DMS 273 (cell line): ENCODE measurements around the gene PLCD1.
"Not testable (repeated sequence)": the region's sequence is repeated elsewhere in the genome, so short reads cannot be mapped to it uniquely, and the experiment has no call there.

ENCODE experiments used
- DNase-seq: peaks from one replicate; lab custom pipeline; 2025; ENCODE audit not compliant: unreplicated experiment; lab: John Stamatoyannopoulos, UW

The PLCD1 gene

GRCh38 chr3:37988376-37988775 lies 41.1 kb downstream of the PLCD1 start:
- not testable (repeated sequence) for DNase-seq

DNA sequence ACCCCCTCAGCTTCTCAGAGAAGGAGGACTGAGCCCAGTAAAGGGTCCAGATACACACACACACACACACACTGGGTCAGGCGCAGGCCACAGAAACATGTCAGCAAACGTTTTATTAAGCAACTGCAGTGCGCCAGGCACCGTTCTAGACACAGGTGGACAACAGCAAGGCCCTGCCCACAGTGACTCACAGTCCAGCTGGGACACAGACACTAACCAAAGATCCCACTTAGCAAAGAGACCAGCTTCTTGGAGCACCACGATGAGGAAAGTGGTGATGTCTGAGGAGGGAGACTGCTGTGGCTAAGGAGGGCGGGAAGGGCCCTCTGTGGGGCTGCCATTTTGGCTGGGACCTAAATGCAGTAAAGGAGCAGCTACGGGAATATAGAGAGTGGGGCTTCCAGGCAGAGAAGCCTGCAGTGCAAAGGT lies 41.7 kb downstream of the PLCD1 start:
- DNase-seq = no peak

- DNase-seq = no peak
Measured at GRCh38 chr3:37987315-37987697, 42.1 kb downstream of the PLCD1 start.

- DNase-seq = peak; percentile 10
Measured at GRCh38 chr3:37986479-37987314, 42.7 kb downstream of the PLCD1 start.

GRCh38 chr3:37985637-37986320 lies 43.7 kb downstream of the PLCD1 start:
- DNase-seq = peak; percentile 15

- DNase-seq = no peak
Measured at GRCh38 chr3:37984596-37984995, 44.8 kb downstream of the PLCD1 start.

- no peak for DNase-seq
Measured at GRCh38 chr3:37984051-37984450, 45.4 kb downstream of the PLCD1 start.

GRCh38 chr3:37982331-37982730 lies 47.1 kb downstream of the PLCD1 start:
- DNase-seq = no peak

DNA sequence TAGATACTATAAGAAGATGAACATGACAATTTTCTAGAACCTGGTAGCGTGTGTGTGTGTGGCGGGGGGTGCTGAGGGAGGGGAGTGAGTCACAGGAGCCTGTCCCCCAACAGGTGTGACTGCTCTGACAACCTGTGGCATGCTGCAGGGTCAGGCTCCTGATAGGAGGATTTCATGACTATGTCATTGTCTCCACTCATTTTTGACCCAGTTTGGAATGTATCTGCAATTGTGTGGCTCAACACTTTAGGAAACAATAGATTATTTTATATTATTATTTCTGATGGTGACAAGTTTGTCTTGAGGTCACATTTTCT lies 48.1 kb downstream of the PLCD1 start:
- DNase-seq = no peak

DNA sequence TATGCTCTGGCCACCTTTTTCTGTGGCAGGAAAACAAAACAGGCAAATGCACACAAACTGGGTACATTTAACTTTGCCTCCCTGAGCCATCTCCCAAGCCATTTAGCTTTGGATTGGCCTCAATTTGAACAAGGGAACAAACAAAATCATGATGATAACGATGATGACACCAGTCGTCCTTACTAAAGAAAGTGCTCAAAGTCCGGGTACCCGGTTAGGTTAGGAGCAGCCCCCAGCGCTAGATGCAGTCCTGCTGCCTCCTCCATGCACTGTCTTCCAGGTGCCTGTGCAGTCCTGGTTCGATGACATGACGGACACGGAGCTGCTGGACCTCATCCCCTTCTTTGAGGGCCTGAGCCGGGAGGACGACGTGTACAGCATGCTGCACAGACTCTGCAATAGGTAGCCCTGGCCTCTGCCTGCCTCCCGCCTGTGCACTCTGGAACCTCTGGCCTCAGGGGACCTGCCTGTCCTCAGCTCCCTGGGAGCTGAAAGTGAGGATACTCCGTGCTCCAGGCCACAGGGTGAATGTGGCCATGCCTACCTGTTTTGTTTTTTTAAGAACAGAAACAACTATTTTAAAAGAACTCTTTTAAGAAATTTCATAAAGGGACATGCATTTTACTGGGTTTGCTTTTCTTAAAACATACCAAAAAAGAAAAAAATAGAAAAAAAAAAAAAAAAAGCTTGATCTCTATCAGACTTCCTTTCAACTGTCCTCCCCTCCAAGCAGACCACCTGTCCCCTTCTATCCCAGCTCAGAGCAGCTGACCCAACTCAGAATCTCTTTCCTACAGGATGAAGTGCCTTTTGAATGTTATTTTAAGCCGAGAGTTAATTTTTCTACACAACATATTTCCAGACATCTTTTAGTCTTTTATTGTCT lies 48.7 kb downstream of the PLCD1 start:
- DNase-seq = no peak

GRCh38 chr3:37979541-37980461 lies 49.6 kb downstream of the PLCD1 start:
- DNase-seq = no peak

GRCh38 chr3:37974121-37975083 lies 55.0 kb downstream of the PLCD1 start:
- DNase-seq = peak; percentile 77

DNA sequence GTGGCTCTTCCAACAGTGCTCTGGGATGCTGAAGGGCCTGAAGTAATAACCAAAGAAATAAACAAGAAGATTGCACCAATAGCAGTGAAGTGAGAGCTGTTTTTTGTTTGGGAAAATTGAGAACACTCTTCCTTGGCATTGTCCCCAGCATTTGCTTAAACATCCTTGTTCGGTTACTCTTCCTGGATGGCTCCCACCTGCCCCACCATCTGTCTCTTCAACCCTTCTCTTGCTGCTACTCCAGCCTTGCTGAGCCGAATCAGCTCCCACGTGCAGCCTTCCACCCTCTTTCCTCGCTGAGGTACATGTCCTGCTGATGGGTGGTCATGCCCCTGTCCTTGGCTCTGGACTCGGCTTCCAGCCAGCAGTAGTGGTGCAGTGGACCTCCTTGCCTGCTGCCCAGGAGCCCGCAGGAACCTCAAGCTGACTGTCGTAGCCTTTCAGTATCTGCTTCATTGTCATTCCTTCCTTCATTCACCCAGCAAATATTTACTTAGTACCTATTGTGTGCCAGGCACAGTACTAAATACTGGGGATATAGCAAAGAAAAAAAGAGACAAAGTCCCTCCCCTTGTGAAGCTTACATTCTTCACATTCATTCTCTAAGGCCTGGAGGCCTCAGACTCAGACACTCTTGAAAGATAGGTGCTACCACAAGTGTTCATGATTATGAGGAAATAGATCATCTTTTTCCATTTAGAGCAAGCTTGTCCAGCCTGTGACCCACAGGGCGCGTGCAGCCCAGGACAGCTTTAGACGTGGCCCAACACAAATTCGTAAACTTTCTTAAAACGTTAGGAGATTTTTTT lies 56.0 kb downstream of the PLCD1 start:
- peak; percentile 90 for DNase-seq

- DNase-seq = not testable (repeated sequence)
Measured at GRCh38 chr3:37972056-37972455, 57.4 kb downstream of the PLCD1 start.

GRCh38 chr3:37971467-37971866 lies 58.0 kb downstream of the PLCD1 start:
- DNase-seq = peak; percentile 90

- DNase-seq = no peak
Measured at GRCh38 chr3:37970802-37971201, 58.6 kb downstream of the PLCD1 start.

DNA sequence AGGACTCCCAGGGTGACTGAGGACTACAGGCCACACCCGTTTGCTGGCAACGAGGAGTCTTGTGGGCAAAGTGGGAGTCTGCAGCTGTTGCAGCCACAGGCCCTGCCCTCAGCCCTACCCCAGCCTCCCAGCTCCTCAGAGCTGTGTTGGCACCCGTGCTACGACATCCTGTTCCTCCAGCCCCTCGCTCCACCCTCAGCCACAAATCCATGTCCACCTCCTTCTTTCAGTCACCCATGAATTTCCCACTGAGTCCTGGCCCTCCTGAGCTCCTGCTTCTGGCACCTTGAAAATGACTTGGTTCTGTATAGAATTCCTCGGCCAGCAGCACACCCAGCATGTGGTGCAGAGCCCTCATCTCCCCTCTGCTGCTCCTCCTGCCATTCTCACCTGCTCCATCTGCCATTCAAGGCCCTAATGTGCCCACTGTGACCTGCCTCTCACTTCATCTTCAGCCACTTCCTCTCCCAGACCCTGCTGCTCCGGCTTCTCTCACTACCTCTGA lies 59.8 kb downstream of the PLCD1 start:
- DNase-seq = peak; percentile 75
